ENCODE results near the gene IAH1. TPM values are rescaled to one million over a fixed set of nuclear protein-coding genes. Genes with fewer than 3 reads are reported as not detected.

IAH1 gene
- total RNA-seq, 2 donors from 2014 or later = 48.1 to 61.3 TPM

GRCh38 chr2:9451231-9451630 lies 23.1 kb upstream of the IAH1 start:
- H3K27ac ChIP-seq = peak overlapping the region in 1 of 2 donors; percentile 2
- H3K36me3 ChIP-seq = no peaks in the 10 kb centered on the region
- intact Hi-C loops (cut with DNase I) = no loop called here
- H3K4me1 ChIP-seq (replicated peaks) = no peaks in the 10 kb centered on the region
- no peaks in the 10 kb centered on the region for H3K27me3 ChIP-seq (replicated peaks; ENCODE audit: insufficient read depth)
- no peak for DNase-seq (ENCODE audit: low spot score)
- 71% methylated on average over 1 of the region's 1 CpG for WGBS
- TF ChIP-seq POLR2A (IDR thresholded peaks at IDR 0.05) = no peak
- TF ChIP-seq POLR2AphosphoS5 (IDR thresholded peaks at IDR 0.05) = peak; percentile 71
- TF ChIP-seq CTCF (IDR thresholded peaks at IDR 0.05) = no peak
- no peak overlapping the region for H3K4me3 ChIP-seq
- no peaks in the 10 kb centered on the region for H3K9me3 ChIP-seq

GRCh38 chr2:9460441-9461017 lies 13.8 kb upstream of the IAH1 start:
- Histone ChIP-seq H3K9me3 (no peaks in the 10 kb centered on the region), H3K27me3 (replicated peaks; ENCODE audit: insufficient read depth) (no peaks in the 10 kb centered on the region), H3K36me3 (no peaks in the 10 kb centered on the region), H3K4me1 (replicated peaks) (no peaks in the 10 kb centered on the region), H3K4me3 (no peak overlapping the region), H3K27ac (no peak overlapping the region)
- WGBS = 94% methylated on average over 3 of the region's 3 CpGs
- intact Hi-C loops (cut with DNase I) = no loop called here
- no peak for DNase-seq (ENCODE audit: low spot score)
- TF ChIP-seq CTCF (IDR thresholded peaks at IDR 0.05) (no peak), POLR2AphosphoS5 (IDR thresholded peaks at IDR 0.05) (no peak), POLR2A (IDR thresholded peaks at IDR 0.05) (no peak)

GRCh38 chr2:9461079-9461478 lies 13.3 kb upstream of the IAH1 start:
- intact Hi-C loops (cut with DNase I) = no loop called here
- Histone ChIP-seq H3K4me1 (replicated peaks) (no peaks in the 10 kb centered on the region), H3K9me3 (no peaks in the 10 kb centered on the region), H3K27ac (no peak overlapping the region), H3K4me3 (no peak overlapping the region), H3K36me3 (no peaks in the 10 kb centered on the region), H3K27me3 (replicated peaks; ENCODE audit: insufficient read depth) (no peaks in the 10 kb centered on the region)
- TF ChIP-seq POLR2AphosphoS5 (IDR thresholded peaks at IDR 0.05) (no peak), CTCF (IDR thresholded peaks at IDR 0.05) (no peak), POLR2A (IDR thresholded peaks at IDR 0.05) (no peak)
- WGBS = 89% methylated on average over 3 of the region's 3 CpGs
- DNase-seq (ENCODE audit: low spot score) = no peak

GRCh38 chr2:9462313-9462712 lies 12.0 kb upstream of the IAH1 start:
- Histone ChIP-seq H3K4me3 (no peak overlapping the region), H3K27ac (no peak overlapping the region), H3K9me3 (no peaks in the 10 kb centered on the region), H3K27me3 (replicated peaks; ENCODE audit: insufficient read depth) (no peaks in the 10 kb centered on the region), H3K4me1 (replicated peaks) (no peaks in the 10 kb centered on the region), H3K36me3 (no peaks in the 10 kb centered on the region)
- no peak for DNase-seq (ENCODE audit: low spot score)
- TF ChIP-seq POLR2AphosphoS5 (IDR thresholded peaks at IDR 0.05) (no peak), CTCF (IDR thresholded peaks at IDR 0.05) (no peak), POLR2A (IDR thresholded peaks at IDR 0.05) (no peak)
- intact Hi-C loops (cut with DNase I) = no loop called here
- WGBS = 58% methylated on average over 5 of the region's 5 CpGs

- no peaks in the 10 kb centered on the region for H3K4me1 ChIP-seq (replicated peaks)
- intact Hi-C loops (cut with DNase I) = no loop called here
- H3K9me3 ChIP-seq = no peaks in the 10 kb centered on the region
- no peak for DNase-seq (ENCODE audit: low spot score)
- no peak overlapping the region for H3K27ac ChIP-seq
- TF ChIP-seq POLR2A (IDR thresholded peaks at IDR 0.05) (no peak), CTCF (IDR thresholded peaks at IDR 0.05) (no peak), POLR2AphosphoS5 (IDR thresholded peaks at IDR 0.05) (no peak)
- no peaks in the 10 kb centered on the region for H3K36me3 ChIP-seq
- no peak overlapping the region for H3K4me3 ChIP-seq
- H3K27me3 ChIP-seq (replicated peaks; ENCODE audit: insufficient read depth) = no peaks in the 10 kb centered on the region
- WGBS = 62% methylated on average over 6 of the region's 6 CpGs
These were observed 11.3 kb upstream of the IAH1 start for GRCh38 chr2:9462886-9463697.

Data from prostate gland (tissue), 2 donors.